ENCODE results near the gene CTNNB1. TPM values are rescaled to one million over a fixed set of nuclear protein-coding genes. Genes with fewer than 3 reads are reported as not detected.

CTNNB1 gene
- total and polyA plus RNA-seq, 2 of the 4 experiments (the other 2 are of a cell fraction), result 364 to 1,677 TPM

DNA sequence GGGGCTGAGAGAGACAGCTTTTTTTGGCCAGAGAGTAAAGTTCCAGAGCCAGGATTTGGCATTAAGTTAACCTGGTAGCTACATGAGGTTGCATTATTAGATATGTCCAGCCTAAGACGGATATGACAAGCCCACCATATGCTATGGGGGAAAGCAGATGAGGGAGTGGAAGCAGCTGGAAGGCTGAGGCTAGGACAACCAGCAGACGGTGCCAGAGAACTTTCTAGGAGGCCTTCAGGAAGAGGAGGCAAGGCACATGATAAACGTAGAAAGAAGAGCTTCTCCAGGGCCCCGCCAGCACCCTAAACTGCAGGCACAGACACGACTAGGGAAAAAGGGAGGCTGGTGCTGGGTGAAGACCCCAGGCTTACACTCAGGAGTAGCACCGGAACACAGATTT lies 87.0 kb downstream of the CTNNB1 start:
- no peak for DNase-seq
- Histone ChIP-seq H3K4ac (ENCODE audit: low read depth, low read length) (no peak overlapping the region), H3K56ac (ENCODE audit: extremely low read depth, insufficient read depth, low read length) (no peak overlapping the region), H4K8ac (ENCODE audit: low read depth in 2 of 2, low read length in 2 of 2) (no peak overlapping the region), H3K9me3 (ENCODE audit: control insufficient read depth, insufficient read depth, low read length) (no peaks in the 10 kb centered on the region), H2BK120ac (ENCODE audit: low read depth, low read length) (no peak overlapping the region), H3K14ac (replicated peaks; ENCODE audit: low read depth, low read length) (no peak overlapping the region), H2AK9ac (replicated peaks; ENCODE audit: low read depth, low read length, poor library complexity) (no peak overlapping the region), H3K27ac (ENCODE audit: insufficient read depth, low read length) (no peak overlapping the region), H2AK5ac (ENCODE audit: low read depth, low read length) (no peak overlapping the region), H3K4me1 (ENCODE audit: control insufficient read depth, insufficient read depth, low read length) (no peaks in the 10 kb centered on the region), H2BK20ac (ENCODE audit: low read depth, low read length) (no peak overlapping the region), H3K36me3 (ENCODE audit: control insufficient read depth, insufficient read depth, low read length) (no peaks in the 10 kb centered on the region), H3K79me1 (ENCODE audit: low read depth in 1 of 2, low read length in 2 of 2) (no peaks in the 10 kb centered on the region), H2BK5ac (ENCODE audit: low read depth, low read length, poor library complexity, severe bottlenecking) (no peak overlapping the region), H3K23ac (ENCODE audit: low read depth, low read length) (no peak overlapping the region), H3K4me3 (ENCODE audit: insufficient read depth, low read depth, low read length) (no peak overlapping the region), H3K27me3 (ENCODE audit: control insufficient read depth, insufficient read depth, low read length) (0 out of 2 replicates have a peak, but pooled peaks cover 1% of the 10 kb centered on the region), H2AFZ (replicated peaks; ENCODE audit: low read length, poor library complexity) (no peak overlapping the region), H4K20me1 (ENCODE audit: insufficient read depth, low read length) (no peaks in the 10 kb centered on the region), H3K18ac (ENCODE audit: low read depth, low read length) (no peak overlapping the region), H3K9me1 (ENCODE audit: insufficient read depth, low read length) (no peaks in the 10 kb centered on the region), H4K5ac (ENCODE audit: low read depth, low read length) (no peak overlapping the region), H4K91ac (ENCODE audit: insufficient read depth, low read depth, low read length) (no peak overlapping the region), H3K9ac (ENCODE audit: low read depth, low read length) (no peak overlapping the region), H2BK15ac (ENCODE audit: low read depth, low read length) (no peak overlapping the region), H3K4me2 (ENCODE audit: low read depth, low read length) (no peak overlapping the region)
- BruUV-seq (replicated peaks), result no TSS peak
- CTCF ChIA-PET, result no interaction called here
- no peak for ATAC-seq (ENCODE audit: low read depth)
- dilution Hi-C loops (cut with HindIII; ENCODE audit: low sequenced_read_pairs, unreplicated experiment) (no loop called here), in situ Hi-C loops (cut with MboI; ENCODE audit: low sequenced_read_pairs) (no loop called here), intact Hi-C loops (cut with micrococcal nuclease) (no loop called here)
- WGBS, 2 experiments (ENCODE audit: extremely low coverage in 2 of 2, insufficient read length in 1 of 2), result 30% methylated on average over 2 of the region's 6 CpGs; no CpG with 5 or more reads in 1 of the 2 experiments
- POLR2A ChIA-PET (ENCODE audit: unreplicated experiment), result no interaction called here
- no peak for TF ChIP-seq MAZ (IDR thresholded peaks at IDR 0.05; ENCODE audit: borderline replicate concordance, low read depth, low read length)
- no peak for TF ChIP-seq RAD21 (IDR thresholded peaks at IDR 0.05; ENCODE audit: low read length)
- TF ChIP-seq BHLHE40 (IDR thresholded peaks at IDR 0.05; ENCODE audit: low read depth, low read length), result no peak
- no peak for TF ChIP-seq ELK1 (IDR thresholded peaks at IDR 0.05; ENCODE audit: borderline replicate concordance, low read depth, low read length)
- TF ChIP-seq USF2 (IDR thresholded peaks at IDR 0.05; ENCODE audit: low read depth, low read length), result no peak
- TF ChIP-seq RCOR1 (IDR thresholded peaks at IDR 0.05; ENCODE audit: insufficient replicate concordance, low read length), result no peak
- no peak for TF ChIP-seq CEBPB (IDR thresholded peaks at IDR 0.05; ENCODE audit: low read depth, low read length)
- TF ChIP-seq CTCF (conservative IDR thresholded peaks at IDR 0.05; ENCODE audit: low read depth, low read length), result no peak
- no peak for TF ChIP-seq MAFK (IDR thresholded peaks at IDR 0.05; ENCODE audit: low read depth, low read length)
- no peak for TF ChIP-seq FOS (IDR thresholded peaks at IDR 0.05; ENCODE audit: low read depth, low read length)
- TF ChIP-seq RFX5 (IDR thresholded peaks at IDR 0.05; ENCODE audit: low read depth, low read length), result no peak
- TF ChIP-seq NFE2L2 (IDR thresholded peaks at IDR 0.05; ENCODE audit: low read depth, low read length), result no peak
- no peak for TF ChIP-seq POLR2A (IDR thresholded peaks at IDR 0.05; ENCODE audit: low read depth, low read length)
- TF ChIP-seq SMC3 (IDR thresholded peaks at IDR 0.05; ENCODE audit: low read depth, low read length), result no peak
- no peak for TF ChIP-seq MXI1 (IDR thresholded peaks at IDR 0.05; ENCODE audit: borderline replicate concordance, low read depth, low read length)
- no peak for TF ChIP-seq CHD1 (IDR thresholded peaks at IDR 0.05; ENCODE audit: low read depth, low read length)
